ENCODE data around the gene KCNK3.
"Not testable (repeated sequence)": the region's sequence is repeated elsewhere in the genome, so short reads cannot be mapped to it uniquely, and the experiment has no call there.

DNA sequence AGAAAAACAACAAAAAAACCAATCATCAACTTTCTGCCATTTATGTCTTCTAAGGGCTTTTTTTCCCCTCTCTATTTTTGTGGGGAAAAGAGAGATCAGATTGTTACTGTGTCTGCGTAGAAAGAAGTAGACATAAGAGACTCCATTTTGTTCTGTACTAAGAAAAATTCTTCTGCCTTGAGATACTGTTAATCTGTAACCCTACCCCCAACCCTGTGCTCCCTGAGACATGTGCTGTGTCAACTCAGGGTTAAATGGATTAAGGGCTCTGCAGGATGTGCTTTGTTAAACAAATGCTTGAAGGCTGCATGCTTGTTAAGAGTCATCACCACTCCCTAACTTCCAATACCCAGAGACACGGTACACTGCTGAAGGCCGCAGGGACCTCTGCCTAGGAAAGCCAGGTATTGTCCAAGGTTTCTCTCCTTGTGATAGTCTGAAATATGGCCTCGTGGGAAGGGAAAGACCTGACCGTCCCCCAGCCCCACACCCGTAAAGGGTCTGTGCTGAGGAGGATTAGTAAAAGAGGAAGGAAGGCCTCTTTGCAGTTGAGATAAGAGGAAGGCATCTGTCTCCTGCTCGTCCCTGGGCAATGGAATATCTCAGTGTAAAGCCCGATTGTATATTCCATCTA, 57.4 kb downstream of the KCNK3 start:
- TF ChIP-seq, protein P1, sequence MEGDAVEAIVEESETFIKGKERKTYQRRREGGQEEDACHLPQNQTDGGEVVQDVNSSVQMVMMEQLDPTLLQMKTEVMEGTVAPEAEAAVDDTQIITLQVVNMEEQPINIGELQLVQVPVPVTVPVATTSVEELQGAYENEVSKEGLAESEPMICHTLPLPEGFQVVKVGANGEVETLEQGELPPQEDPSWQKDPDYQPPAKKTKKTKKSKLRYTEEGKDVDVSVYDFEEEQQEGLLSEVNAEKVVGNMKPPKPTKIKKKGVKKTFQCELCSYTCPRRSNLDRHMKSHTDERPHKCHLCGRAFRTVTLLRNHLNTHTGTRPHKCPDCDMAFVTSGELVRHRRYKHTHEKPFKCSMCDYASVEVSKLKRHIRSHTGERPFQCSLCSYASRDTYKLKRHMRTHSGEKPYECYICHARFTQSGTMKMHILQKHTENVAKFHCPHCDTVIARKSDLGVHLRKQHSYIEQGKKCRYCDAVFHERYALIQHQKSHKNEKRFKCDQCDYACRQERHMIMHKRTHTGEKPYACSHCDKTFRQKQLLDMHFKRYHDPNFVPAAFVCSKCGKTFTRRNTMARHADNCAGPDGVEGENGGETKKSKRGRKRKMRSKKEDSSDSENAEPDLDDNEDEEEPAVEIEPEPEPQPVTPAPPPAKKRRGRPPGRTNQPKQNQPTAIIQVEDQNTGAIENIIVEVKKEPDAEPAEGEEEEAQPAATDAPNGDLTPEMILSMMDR (IDR thresholded peaks at IDR 0.05) = not testable (repeated sequence)
- TF ChIP-seq POLR2A (IDR thresholded peaks at IDR 0.05) = not testable (repeated sequence)

All from body of pancreas (tissue), 4 donors.